ENCODE results near the gene ANXA2R.
A peak's percentile ranks its signal among the peaks of the same experiment; 100 is the strongest.
"Not testable (repeated sequence)": the region's sequence is repeated elsewhere in the genome, so short reads cannot be mapped to it uniquely, and the experiment has no call there.

Gene ANXA2R

DNA sequence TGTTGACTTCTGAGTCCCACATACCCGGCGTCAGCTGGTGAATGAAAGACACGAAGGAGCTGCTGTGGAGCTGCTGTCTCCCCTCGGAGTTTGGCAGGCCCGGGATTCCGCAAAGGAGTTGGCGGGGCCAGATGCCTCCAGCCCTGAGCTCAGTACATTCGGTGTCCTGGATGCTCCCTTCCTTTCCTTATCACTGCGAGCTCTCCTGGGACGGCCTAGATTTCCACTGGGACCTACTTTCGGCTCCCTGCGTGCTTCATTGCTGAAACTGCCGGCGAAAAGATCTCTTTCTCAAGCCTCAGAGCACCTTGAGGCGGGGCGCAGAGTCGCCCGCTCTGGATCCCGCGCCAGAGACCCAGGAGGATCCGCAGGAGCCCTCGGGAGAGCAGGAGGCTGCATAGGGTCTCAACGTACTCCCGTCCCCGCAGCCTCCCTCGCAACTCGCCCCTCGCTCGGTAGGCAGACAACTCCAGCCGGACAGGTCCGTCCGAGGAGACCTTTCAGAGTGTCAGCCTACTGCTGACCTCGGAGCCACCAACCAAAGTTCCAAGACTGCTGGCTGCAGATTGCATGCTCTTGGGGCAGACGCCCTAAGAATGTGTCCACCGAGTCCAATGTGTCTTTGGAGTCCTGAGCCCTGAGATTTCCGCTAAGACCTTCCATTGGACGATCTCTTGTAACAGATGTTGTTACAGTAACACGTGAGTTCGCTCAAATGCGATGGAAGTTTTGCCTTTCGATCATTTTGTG is 6.1 kb downstream of the ANXA2R start:
- DNase-seq (ENCODE audit: low read depth in 2 of 2), result no peak

DNA sequence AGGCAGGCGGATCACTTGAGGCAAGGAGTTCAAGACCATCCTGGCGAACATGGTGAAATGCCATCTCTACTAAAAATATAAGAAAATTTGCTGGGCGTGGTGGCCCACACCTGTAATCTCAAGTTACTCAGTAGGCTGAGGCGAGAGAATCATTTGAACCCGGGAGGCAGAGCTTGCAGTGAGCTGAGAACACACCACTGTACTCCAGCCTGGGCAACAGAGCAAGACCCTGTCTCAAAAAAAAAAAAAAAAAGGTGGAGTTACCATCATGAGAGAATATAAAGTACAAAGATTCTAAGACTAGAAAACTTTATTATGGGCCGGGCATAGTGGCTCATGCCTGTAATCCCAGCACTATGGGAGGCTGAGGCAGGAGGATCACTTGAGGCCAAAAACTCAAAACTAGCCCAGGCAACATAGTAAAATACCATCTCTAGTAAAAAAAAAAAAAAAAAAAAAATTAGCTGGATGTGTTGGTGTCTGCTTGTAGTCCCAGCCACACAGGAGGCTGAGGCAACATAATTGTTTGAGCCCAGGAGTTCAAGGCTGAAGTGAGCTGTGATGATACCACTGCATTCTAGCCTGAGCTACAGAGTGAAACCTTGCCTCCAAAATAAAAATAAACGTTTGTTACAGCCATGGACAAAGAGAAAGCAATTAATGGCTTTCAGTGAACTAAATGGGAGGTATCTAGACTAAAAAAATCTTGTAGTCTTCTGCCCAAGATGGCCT is 12.9 kb downstream of the ANXA2R start:
- DNase-seq (ENCODE audit: low read depth in 2 of 2), result no peak

DNA sequence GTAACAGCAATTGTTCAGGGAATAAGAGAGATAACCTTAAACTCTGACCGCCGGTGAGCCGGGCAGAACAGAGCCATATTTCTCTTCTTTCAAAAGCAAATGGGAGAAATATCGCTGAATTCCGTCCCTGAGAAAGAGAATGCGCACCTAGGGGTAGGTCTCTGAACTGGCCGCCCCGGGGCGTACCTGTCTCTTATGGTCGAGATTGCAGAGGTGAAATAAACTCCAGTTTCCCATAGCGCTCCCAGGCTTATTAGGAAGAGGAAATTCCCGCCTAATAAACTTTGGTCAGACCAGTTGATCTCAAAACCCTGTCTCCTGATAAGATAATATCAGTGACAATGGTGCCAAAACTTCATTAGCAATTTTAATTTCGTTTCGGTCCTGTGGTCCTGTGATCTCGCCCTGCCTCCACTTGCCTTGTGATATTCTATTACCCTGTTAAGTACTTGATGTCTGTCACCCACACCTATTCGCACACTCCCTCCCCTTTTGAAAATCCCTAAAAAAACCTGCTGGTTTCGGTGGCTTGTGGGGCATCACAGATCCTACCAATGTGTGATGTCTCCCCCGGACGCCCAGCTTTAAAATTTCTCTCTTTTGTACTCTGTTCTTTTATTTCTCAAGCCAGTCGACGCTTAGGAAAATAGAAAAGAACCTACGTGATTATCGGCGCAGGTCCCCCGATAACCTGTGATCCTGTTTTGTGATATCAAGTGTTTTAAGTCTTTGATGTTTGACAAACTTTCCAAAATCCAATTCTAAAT is 14.8 kb downstream of the ANXA2R start:
- DNase-seq (ENCODE audit: low read depth in 2 of 2), result not testable (repeated sequence)

- DNase-seq (ENCODE audit: low read depth in 2 of 2), result no peak
Measured at GRCh38 chr5:43024217-43024616, 15.9 kb downstream of the ANXA2R start.

GRCh38 chr5:43021151-43021550 is 19.0 kb downstream of the ANXA2R start:
- DNase-seq (ENCODE audit: low read depth in 2 of 2), result no peak

GRCh38 chr5:43020399-43020746 is 19.7 kb downstream of the ANXA2R start:
- no peak for DNase-seq (ENCODE audit: low read depth in 2 of 2)

DNA sequence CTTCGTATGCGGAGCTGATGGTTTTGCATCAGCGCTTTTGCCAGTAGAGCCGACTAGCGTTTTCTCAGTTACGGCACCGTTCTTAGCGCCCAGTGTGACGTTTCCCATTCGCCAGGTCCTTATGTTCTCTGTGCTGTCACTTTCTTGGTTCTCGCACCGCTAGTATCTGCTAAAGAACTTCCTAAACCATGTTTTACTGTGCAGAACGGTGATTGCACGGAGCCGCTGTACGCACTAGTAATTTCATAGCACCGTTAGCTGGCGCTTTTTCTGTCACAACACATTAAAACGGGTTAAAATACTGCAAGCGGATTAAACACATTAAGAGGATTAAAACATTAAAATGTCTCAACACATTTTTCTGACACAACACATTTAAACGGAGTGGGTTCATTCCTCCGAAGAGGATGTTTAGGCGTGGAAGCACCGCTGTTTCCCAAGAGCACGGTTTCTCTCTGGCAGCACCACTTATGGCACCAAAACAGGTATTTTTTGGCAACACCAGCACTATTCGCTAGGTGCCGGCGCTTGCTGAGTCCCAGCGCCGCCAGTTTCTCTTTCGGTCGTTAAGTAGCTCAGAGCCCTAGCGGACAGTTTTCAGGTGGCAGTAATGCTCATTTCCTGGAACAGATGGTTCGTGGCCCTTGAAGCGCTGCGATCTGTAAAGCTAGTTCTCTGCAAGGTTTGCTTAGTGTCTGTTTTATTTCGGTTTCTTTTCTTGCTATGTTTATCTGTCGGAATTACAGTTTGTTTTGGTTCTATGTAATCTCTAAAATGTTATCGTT is 20.3 kb downstream of the ANXA2R start:
- DNase-seq (ENCODE audit: low read depth in 2 of 2), result peak; percentile 75

- DNase-seq (ENCODE audit: low read depth in 2 of 2), result no peak
Measured at GRCh38 chr5:43019291-43019613, 20.9 kb downstream of the ANXA2R start.

- DNase-seq (ENCODE audit: low read depth in 2 of 2), result no peak
Measured at GRCh38 chr5:43017428-43017815, 22.7 kb downstream of the ANXA2R start.

GRCh38 chr5:43016217-43016779 is 23.8 kb downstream of the ANXA2R start:
- DNase-seq (ENCODE audit: low read depth in 2 of 2), result no peak

DNA sequence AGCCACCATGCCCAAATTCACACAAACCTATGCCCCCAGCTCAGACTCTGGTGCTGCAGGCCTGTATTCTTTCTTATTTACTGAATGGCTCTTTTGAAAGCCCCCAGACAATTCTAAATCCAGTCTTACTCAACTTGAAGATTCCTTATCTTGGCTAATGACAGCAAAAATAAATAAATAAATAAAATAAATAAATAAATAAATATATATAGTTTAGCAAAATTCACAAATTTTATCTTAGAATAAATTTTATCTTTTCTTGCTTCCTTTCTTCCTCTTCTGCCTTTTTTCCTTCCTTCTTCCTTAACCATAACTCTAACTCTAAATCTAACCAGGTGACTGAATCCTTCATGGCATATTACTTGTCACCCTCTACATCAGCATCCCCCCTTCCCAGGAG is 25.6 kb downstream of the ANXA2R start:
- no peak for DNase-seq (ENCODE audit: low read depth in 2 of 2)

DNA sequence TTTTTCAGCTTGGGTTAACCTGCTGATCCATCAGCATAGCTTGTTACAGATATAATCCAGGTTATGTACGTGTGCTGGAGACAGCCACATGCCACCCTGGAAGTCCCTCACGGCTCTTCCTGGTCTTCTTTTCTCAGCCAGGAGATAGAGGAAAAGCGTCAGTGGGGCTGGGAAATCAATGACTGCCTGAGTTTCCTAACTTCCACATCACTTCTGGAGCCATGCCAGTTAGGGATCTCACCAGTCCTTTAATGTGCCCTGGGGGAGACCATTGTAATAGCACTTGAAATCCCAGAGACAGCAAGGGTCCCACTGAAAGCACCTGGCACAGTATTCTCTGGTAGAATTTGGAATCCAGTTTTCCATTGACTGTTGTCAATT is 29.2 kb downstream of the ANXA2R start:
- no peak for DNase-seq (ENCODE audit: low read depth in 2 of 2)

DNA sequence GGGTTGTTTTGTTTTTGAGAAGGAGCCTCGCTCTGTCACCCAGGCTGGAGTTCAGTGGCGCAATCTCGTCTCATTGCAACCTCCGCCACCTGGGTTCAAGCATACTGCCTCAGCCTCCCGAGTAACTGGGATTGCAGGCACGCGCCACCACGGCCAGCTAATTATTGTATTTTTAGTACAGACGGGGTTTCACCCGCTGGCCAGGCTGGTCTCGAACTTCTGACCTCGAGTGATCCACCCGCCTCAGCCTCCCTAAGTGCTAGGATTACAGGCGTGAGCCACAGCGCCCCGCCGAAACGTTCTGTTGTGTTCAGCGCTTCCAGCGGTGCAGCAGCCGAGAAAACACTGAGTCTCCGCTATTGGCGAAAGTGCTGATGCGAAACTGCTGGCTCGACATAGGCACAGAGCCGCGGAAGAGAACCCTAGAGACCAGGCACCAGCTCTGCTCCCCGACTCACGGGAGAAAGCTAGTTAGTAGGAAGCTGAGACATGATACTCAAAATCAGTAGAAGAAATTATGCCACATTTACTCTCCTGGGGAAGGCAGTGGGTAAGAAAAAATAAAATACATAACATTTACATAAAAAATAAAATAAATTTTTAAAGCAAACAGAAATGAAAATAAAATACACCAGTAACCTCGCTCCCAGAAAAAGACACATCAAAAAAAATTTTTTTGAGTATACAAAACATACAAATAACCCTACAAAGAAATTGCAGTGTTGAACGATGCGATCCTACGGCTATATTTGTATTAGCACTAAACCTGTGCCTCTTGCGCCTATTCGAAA is 31.6 kb downstream of the ANXA2R start:
- peak; percentile 83 for DNase-seq (ENCODE audit: low read depth in 2 of 2)

GRCh38 chr5:43007911-43008362 is 32.2 kb downstream of the ANXA2R start:
- peak; percentile 74 to 76 for DNase-seq (ENCODE audit: low read depth in 2 of 2)

GRCh38 chr5:43007246-43007910 is 32.7 kb downstream of the ANXA2R start:
- peak; percentile 56 to 59 for DNase-seq (ENCODE audit: low read depth in 2 of 2)

GRCh38 chr5:43006424-43007202 is 33.5 kb downstream of the ANXA2R start:
- DNase-seq (ENCODE audit: low read depth in 2 of 2), result no peak

DNA sequence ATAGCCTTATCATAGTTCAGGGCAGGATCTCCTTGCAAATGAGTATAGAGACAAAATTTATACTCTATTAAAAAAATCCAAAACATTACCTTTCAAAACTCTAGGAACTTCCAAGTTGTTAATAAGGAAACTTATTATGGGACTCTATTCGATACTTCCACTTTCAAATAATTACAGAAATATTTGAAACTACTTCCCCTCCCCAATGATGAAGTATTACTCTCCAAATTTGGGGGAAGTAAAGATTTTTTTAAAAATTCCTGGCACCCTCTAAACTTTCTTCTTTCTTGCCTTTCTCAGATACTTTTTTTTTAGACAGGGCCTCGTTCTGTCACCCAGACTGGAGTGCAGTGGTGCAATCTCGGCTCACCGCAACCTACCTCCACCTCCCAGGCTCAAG is 35.1 kb downstream of the ANXA2R start:
- no peak for DNase-seq (ENCODE audit: low read depth in 2 of 2)

DNA sequence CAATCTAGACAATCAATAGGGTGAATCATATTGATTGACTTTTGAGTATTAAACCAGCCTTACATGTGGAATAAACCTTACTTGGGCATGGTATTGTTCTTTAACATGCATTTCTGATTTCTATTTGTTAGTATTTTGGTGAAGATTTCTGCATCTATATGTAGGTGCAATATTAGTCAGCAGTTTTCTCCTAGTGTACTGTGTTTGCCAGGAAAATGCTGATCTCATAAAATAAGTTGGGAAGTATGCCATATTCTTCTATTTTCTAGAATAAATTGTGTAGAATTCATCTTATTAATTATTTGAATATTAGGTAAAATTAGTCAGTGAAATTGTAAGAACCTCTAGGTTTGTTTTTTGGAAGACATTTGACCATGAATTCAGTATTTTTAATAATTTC is 38.4 kb downstream of the ANXA2R start:
- DNase-seq (ENCODE audit: low read depth in 2 of 2), result no peak

DNA sequence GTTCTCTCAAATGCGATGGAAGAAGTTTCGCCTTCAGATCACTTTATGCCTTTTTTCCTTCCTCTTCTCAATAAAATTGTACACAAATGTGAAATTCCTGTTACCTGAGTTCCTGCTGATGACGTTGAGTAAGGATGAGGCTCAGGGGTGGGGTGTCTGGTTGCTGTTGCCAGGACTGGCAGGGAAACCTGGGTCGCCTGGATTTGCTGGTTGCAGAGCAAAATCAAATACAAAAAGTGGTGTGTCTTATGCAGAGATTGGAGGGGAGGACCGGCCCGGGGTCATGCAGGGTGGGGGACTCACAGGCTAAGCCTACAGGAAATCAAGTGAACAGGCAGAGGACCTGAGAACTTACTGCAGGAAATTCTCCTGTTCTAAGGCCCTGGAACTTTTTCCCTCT is 39.2 kb downstream of the ANXA2R start:
- DNase-seq (ENCODE audit: low read depth in 2 of 2), result no peak

All from stimulated activated CD8-positive, alpha-beta memory T cell treated with anti-CD3 and anti-CD28 coated beads, Interleukin-15, amount 100 ng/mL, for 48 hours (primary cell).